ENCODE measurements around the gene BTG1.
"Not testable (repeated sequence)": the region's sequence is repeated elsewhere in the genome, so short reads cannot be mapped to it uniquely, and the experiment has no call there.

DNA sequence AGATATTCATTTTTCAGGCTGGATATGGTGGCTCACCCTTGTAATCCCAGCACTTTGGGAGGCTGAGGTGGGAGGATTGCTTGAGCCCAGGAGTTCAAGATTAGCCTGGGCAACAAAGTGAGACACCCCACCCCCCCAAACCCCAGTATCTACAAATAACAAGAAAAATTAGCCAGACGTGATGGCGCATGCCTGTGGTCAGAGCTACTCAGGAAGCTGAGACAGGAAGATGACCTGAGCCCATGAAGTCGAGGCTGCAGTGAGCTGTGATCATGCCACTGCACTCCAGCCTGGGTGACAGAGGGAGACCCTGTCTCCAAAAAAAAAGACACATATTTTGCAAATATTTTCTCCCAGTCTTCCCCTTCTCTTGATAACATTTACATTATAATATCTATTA lies 51.3 kb downstream of the BTG1 start:
- TF ChIP-seq, protein P1, sequence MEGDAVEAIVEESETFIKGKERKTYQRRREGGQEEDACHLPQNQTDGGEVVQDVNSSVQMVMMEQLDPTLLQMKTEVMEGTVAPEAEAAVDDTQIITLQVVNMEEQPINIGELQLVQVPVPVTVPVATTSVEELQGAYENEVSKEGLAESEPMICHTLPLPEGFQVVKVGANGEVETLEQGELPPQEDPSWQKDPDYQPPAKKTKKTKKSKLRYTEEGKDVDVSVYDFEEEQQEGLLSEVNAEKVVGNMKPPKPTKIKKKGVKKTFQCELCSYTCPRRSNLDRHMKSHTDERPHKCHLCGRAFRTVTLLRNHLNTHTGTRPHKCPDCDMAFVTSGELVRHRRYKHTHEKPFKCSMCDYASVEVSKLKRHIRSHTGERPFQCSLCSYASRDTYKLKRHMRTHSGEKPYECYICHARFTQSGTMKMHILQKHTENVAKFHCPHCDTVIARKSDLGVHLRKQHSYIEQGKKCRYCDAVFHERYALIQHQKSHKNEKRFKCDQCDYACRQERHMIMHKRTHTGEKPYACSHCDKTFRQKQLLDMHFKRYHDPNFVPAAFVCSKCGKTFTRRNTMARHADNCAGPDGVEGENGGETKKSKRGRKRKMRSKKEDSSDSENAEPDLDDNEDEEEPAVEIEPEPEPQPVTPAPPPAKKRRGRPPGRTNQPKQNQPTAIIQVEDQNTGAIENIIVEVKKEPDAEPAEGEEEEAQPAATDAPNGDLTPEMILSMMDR (conservative IDR thresholded peaks at IDR 0.05; ENCODE audit: low read depth, low read length): not testable (repeated sequence)
- not testable (repeated sequence) for TF ChIP-seq EZH2 (IDR thresholded peaks at IDR 0.05; ENCODE audit: low read length, unreplicated experiment)
